Measurements from ENCODE around the gene BLTP3B.

Gene BLTP3B

GRCh38 chr12:100120355-100120754, 22.3 kb downstream of the BLTP3B start:
- no peak for DNase-seq (ENCODE audit: extremely low spot score)
- ChIA-PET CTCF (no interaction called here), POLR2A (no interaction called here)
- TF ChIP-seq ARNT (IDR thresholded peaks at IDR 0.05) (no peak), ZNF384 (IDR thresholded peaks at IDR 0.05) (no peak), HDGF (IDR thresholded peaks at IDR 0.05; ENCODE audit: borderline replicate concordance) (no peak), BHLHE40 (IDR thresholded peaks at IDR 0.05; ENCODE audit: borderline replicate concordance) (no peak), LEF1 (IDR thresholded peaks at IDR 0.05; ENCODE audit: borderline replicate concordance) (no peak), SUZ12 (IDR thresholded peaks at IDR 0.05) (no peak), FOXK2 (IDR thresholded peaks at IDR 0.05) (no peak), SP1 (IDR thresholded peaks at IDR 0.05) (no peak), TARDBP (IDR thresholded peaks at IDR 0.05) (no peak), ELF4 (IDR thresholded peaks at IDR 0.05) (no peak), FOXM1 (IDR thresholded peaks at IDR 0.05; ENCODE audit: borderline replicate concordance) (no peak), NFRKB (IDR thresholded peaks at IDR 0.05) (no peak), L3MBTL2 (conservative IDR thresholded peaks at IDR 0.05) (no peak), CTBP1 (IDR thresholded peaks at IDR 0.05; ENCODE audit: borderline replicate concordance) (no peak), FOXA1 (IDR thresholded peaks at IDR 0.05) (no peak)
- TF ChIP-seq, protein P1, sequence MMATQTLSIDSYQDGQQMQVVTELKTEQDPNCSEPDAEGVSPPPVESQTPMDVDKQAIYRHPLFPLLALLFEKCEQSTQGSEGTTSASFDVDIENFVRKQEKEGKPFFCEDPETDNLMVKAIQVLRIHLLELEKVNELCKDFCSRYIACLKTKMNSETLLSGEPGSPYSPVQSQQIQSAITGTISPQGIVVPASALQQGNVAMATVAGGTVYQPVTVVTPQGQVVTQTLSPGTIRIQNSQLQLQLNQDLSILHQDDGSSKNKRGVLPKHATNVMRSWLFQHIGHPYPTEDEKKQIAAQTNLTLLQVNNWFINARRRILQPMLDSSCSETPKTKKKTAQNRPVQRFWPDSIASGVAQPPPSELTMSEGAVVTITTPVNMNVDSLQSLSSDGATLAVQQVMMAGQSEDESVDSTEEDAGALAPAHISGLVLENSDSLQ (IDR thresholded peaks at IDR 0.05), result no peak

DNA sequence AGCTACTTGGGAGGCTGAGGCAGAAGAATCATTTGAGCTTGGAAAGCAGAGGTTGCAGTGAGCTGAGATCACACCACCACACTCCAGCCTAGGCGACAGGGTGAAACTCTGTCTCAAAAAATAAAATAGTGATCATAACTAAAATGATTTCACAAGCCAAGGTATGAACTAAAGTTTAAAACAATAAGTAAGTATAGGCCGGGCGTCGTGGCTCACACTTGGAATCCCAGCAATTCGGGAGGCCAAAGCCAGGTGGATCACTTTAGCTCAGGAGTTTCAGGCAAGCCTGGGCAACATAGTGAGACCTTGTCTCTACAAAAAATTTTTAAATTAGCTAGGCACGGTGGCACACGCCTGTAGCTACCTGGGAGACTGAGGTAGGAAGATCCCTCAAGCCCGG, 27.4 kb downstream of the BLTP3B start:
- POLR2A ChIA-PET, result no interaction called here
- CTCF ChIA-PET, result no interaction called here
- no peak for DNase-seq (ENCODE audit: extremely low spot score)
- TF ChIP-seq ARNT (IDR thresholded peaks at IDR 0.05) (no peak), SUZ12 (IDR thresholded peaks at IDR 0.05) (no peak)

DNA sequence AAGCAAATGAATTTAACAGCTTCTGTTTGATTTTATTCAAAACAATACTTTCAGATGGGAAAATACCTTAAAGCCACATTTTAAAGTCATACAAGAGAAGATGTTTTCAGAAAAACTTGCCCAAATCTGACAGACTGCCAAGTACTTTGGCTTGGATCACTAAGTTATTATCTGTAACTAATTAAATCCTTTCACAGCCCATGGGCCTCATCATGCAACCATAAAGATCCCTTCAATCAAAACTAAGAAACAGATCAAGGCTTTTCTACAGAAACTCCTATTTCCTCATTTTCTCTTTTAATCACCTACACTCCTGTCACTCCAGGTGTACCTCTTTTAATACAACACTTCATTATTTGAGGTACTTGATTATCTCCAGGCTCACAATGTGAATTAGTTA, 28.1 kb downstream of the BLTP3B start:
- TF ChIP-seq SP1 (IDR thresholded peaks at IDR 0.05) (no peak), ZNF384 (IDR thresholded peaks at IDR 0.05) (no peak), ARNT (IDR thresholded peaks at IDR 0.05) (no peak), LEF1 (IDR thresholded peaks at IDR 0.05; ENCODE audit: borderline replicate concordance) (no peak), L3MBTL2 (conservative IDR thresholded peaks at IDR 0.05) (no peak), HDGF (IDR thresholded peaks at IDR 0.05; ENCODE audit: borderline replicate concordance) (no peak), FOXA1 (IDR thresholded peaks at IDR 0.05) (no peak), TARDBP (IDR thresholded peaks at IDR 0.05) (no peak), SUZ12 (IDR thresholded peaks at IDR 0.05) (no peak), FOXM1 (IDR thresholded peaks at IDR 0.05; ENCODE audit: borderline replicate concordance) (no peak), CTBP1 (IDR thresholded peaks at IDR 0.05; ENCODE audit: borderline replicate concordance) (no peak), NFRKB (IDR thresholded peaks at IDR 0.05) (no peak), ELF4 (IDR thresholded peaks at IDR 0.05) (no peak), BHLHE40 (IDR thresholded peaks at IDR 0.05; ENCODE audit: borderline replicate concordance) (no peak), FOXK2 (IDR thresholded peaks at IDR 0.05) (no peak)
- TF ChIP-seq, protein P1 (IDR thresholded peaks at IDR 0.05), result no peak
- POLR2A ChIA-PET, result no interaction called here
- DNase-seq (ENCODE audit: extremely low spot score), result no peak
- CTCF ChIA-PET, result no interaction called here

- DNase-seq (ENCODE audit: extremely low spot score), result no peak
- CTCF ChIA-PET, result no interaction called here
- TF ChIP-seq L3MBTL2 (conservative IDR thresholded peaks at IDR 0.05), result no peak
- no peak for TF ChIP-seq ARNT (IDR thresholded peaks at IDR 0.05)
- no peak for TF ChIP-seq LEF1 (IDR thresholded peaks at IDR 0.05; ENCODE audit: borderline replicate concordance)
- TF ChIP-seq CTBP1 (IDR thresholded peaks at IDR 0.05; ENCODE audit: borderline replicate concordance), result no peak
- TF ChIP-seq ZNF384 (IDR thresholded peaks at IDR 0.05), result no peak
- TF ChIP-seq BHLHE40 (IDR thresholded peaks at IDR 0.05; ENCODE audit: borderline replicate concordance), result no peak
- TF ChIP-seq NFRKB (IDR thresholded peaks at IDR 0.05), result no peak
- no peak for TF ChIP-seq FOXA1 (IDR thresholded peaks at IDR 0.05)
- POLR2A ChIA-PET, result no interaction called here
Measured at GRCh38 chr12:100110276-100110675, 32.4 kb downstream of the BLTP3B start.

DNA sequence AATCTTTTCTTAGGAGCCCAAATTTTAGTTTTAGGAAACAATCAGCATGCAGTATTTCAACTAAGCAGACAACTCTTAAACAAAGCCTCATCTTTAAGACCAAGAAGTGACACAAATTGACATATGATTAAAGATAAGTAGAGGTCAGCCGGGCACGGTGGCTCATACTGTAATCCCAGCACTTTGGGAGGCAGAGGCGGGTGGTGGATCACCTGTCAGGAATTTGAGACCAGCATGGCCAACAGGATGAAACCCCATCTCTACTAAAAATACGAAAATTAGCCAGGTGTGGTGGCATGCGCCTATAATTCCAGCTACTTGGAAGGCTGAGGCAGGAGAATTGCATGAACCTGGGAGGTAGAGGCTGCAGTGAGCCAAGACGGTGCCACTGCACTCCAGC, 35.8 kb downstream of the BLTP3B start:
- TF ChIP-seq FOXA1 (IDR thresholded peaks at IDR 0.05) (no peak), HDGF (IDR thresholded peaks at IDR 0.05; ENCODE audit: borderline replicate concordance) (no peak), ZNF384 (IDR thresholded peaks at IDR 0.05) (no peak), L3MBTL2 (conservative IDR thresholded peaks at IDR 0.05) (no peak), ARNT (IDR thresholded peaks at IDR 0.05) (no peak), CTBP1 (IDR thresholded peaks at IDR 0.05; ENCODE audit: borderline replicate concordance) (no peak), NFRKB (IDR thresholded peaks at IDR 0.05) (no peak), SUZ12 (IDR thresholded peaks at IDR 0.05) (no peak), TARDBP (IDR thresholded peaks at IDR 0.05) (no peak), LEF1 (IDR thresholded peaks at IDR 0.05; ENCODE audit: borderline replicate concordance) (no peak), ELF4 (IDR thresholded peaks at IDR 0.05) (no peak), BHLHE40 (IDR thresholded peaks at IDR 0.05; ENCODE audit: borderline replicate concordance) (no peak), FOXK2 (IDR thresholded peaks at IDR 0.05) (no peak), FOXM1 (IDR thresholded peaks at IDR 0.05; ENCODE audit: borderline replicate concordance) (no peak), SP1 (IDR thresholded peaks at IDR 0.05) (no peak)
- TF ChIP-seq, protein P1 (IDR thresholded peaks at IDR 0.05), result no peak
- CTCF ChIA-PET, result no interaction called here
- DNase-seq (ENCODE audit: extremely low spot score), result no peak
- POLR2A ChIA-PET, result no interaction called here

- CTCF ChIA-PET, result no interaction called here
- POLR2A ChIA-PET, result no interaction called here
Measured at GRCh38 chr12:100105661-100106060, 37.0 kb downstream of the BLTP3B start.

More at GRCh38 chr12:100105661-100106060, 37.0 kb downstream of the BLTP3B start:
- no peak for DNase-seq (ENCODE audit: extremely low spot score)
- TF ChIP-seq CTBP1 (IDR thresholded peaks at IDR 0.05; ENCODE audit: borderline replicate concordance) (no peak), NFRKB (IDR thresholded peaks at IDR 0.05) (no peak), FOXM1 (IDR thresholded peaks at IDR 0.05; ENCODE audit: borderline replicate concordance) (no peak), SUZ12 (IDR thresholded peaks at IDR 0.05) (no peak), HDGF (IDR thresholded peaks at IDR 0.05; ENCODE audit: borderline replicate concordance) (no peak), TARDBP (IDR thresholded peaks at IDR 0.05) (no peak), FOXK2 (IDR thresholded peaks at IDR 0.05) (no peak), ARNT (IDR thresholded peaks at IDR 0.05) (no peak), ELF4 (IDR thresholded peaks at IDR 0.05) (no peak), LEF1 (IDR thresholded peaks at IDR 0.05; ENCODE audit: borderline replicate concordance) (no peak), BHLHE40 (IDR thresholded peaks at IDR 0.05; ENCODE audit: borderline replicate concordance) (no peak), L3MBTL2 (conservative IDR thresholded peaks at IDR 0.05) (no peak), SP1 (IDR thresholded peaks at IDR 0.05) (no peak)
- TF ChIP-seq, protein P1 (IDR thresholded peaks at IDR 0.05), result no peak

All from HEK293T (cell line).